H1 (cell line): ENCODE data around the gene ASAP2.
A peak's percentile ranks its signal among the peaks of the same experiment; 100 is the strongest.

Source experiments
- CHD2 ChIP-seq: IDR thresholded peaks from 2 replicates; pipeline ENCODE4 v1.6.1; 2012; ENCODE audit warnings: low read length, improper control_type of control experiment
- CREB1 ChIP-seq: IDR thresholded peaks from 2 replicates; pipeline ENCODE4 v1.6.1; 2012; ENCODE audit warnings: inconsistent platforms
- CTCF ChIP-seq, 3 experiments: IDR thresholded peaks; 1 replicate in 2 of 3; 2 replicates in 1 of 3; pipeline versions ENCODE4 v1.5.1 to v1.6.1; 2011; ENCODE audit warnings: low read length in 3 of 3, mild to moderate bottlenecking in 3 of 3, inconsistent platforms in 2 of 3, low read depth in 1 of 3, moderate library complexity in 1 of 3; ENCODE audit not compliant: insufficient read depth in 1 of 3; ENCODE audit errors: control extremely low read depth in 1 of 3
- GTF2F1 ChIP-seq: IDR thresholded peaks from 2 replicates; pipeline ENCODE4 v1.6.1; 2012; ENCODE audit warnings: low read depth, low read length, improper control_type of control experiment, borderline replicate concordance
- JUND ChIP-seq: IDR thresholded peaks from 2 replicates; pipeline ENCODE4 v1.6.1; 2011; ENCODE audit warnings: mild to moderate bottlenecking, improper control_type of control experiment, low read length
- MAX ChIP-seq: IDR thresholded peaks from 2 replicates; pipeline ENCODE4 v1.6.1; 2012; ENCODE audit warnings: inconsistent platforms
- POLR2A ChIP-seq, 2 experiments: IDR thresholded peaks; 1 replicate in 1 of 2; 2 replicates in 1 of 2; pipeline ENCODE4 v1.6.1; 2011; ENCODE audit warnings: low read depth in 2 of 2, low read length in 2 of 2, mild to moderate bottlenecking in 2 of 2; ENCODE audit errors: control extremely low read depth in 1 of 2
- POLR2AphosphoS5 ChIP-seq: IDR thresholded peaks from 2 replicates; pipeline ENCODE4 v1.6.1; 2011; ENCODE audit warnings: low read depth, low read length
- SUZ12 ChIP-seq: fragments of 200-600 bp; sonication (generic); IDR thresholded peaks from 2 replicates; pipeline ENCODE4 v1.6.1; 2012; ENCODE audit warnings: mild to moderate bottlenecking, inconsistent platforms, low read length, moderate library complexity, mixed read lengths
- TEAD4 ChIP-seq: IDR thresholded peaks from 2 replicates; pipeline ENCODE4 v1.6.1; 2012; ENCODE audit warnings: low read depth, low read length, inconsistent platforms, mixed read lengths
- ZNF274 ChIP-seq: IDR thresholded peaks from 2 replicates; pipeline ENCODE4 v1.7.0; 2012; ENCODE audit warnings: low read length, borderline replicate concordance; ENCODE audit errors: extremely low read depth

GRCh38 chr2:9178110-9178903, 28.3 kb upstream of the ASAP2 start:
- TF ChIP-seq JUND (no peak), GTF2F1 (no peak), MAX (no peak), CREB1 (no peak), CTCF (IDR thresholded peaks at IDR 0.05; ENCODE audit: control extremely low read depth in 1 of 3, insufficient read depth in 1 of 3, low read depth in 1 of 3, low read length in 3 of 3) (no peak), POLR2A (IDR thresholded peaks at IDR 0.05; ENCODE audit: control extremely low read depth in 1 of 2, low read depth in 2 of 2, low read length in 2 of 2) (no peak), ZNF274 (no peak), POLR2AphosphoS5 (no peak), CHD2 (no peak), TEAD4 (0 out of 2 replicates have a peak, but pooled peaks have one; percentile 44), SUZ12 (no peak)
